Ascending aorta (tissue), 2 donors: ENCODE measurements around the gene PARP11. TPM values are rescaled to one million over a fixed set of nuclear protein-coding genes. Genes with fewer than 3 reads are reported as not detected.

Experiments used
- DNase-seq, 2 donors: peaks; one replicate each; pipeline ENCODE4 v3.0.0-alpha.2; 2019; ENCODE audit warnings: low spot score in 2 of 2
- H3K27ac ChIP-seq, 2 donors: fragments of 200-600 bp; sonication (generic); one replicate each; pipeline ENCODE4 v1.5.1; 2016 to 2017; ENCODE audit warnings: mild to moderate bottlenecking in 1 of 2
- H3K27me3 ChIP-seq: fragments of 200-600 bp; sonication (generic); one replicate; pipeline ENCODE4 v1.5.1; 2017
- H3K36me3 ChIP-seq, 2 donors: fragments of 200-600 bp; sonication (generic); one replicate each; pipeline ENCODE4 v1.5.1; 2016
- H3K4me1 ChIP-seq, 2 donors: fragments of 200-600 bp; sonication (generic); one replicate each; pipeline ENCODE4 v1.5.1; 2016 to 2017; ENCODE audit warnings: mild to moderate bottlenecking in 1 of 2
- H3K4me3 ChIP-seq, 2 donors: fragments of 200-600 bp; sonication (generic); one replicate each; pipeline ENCODE4 v1.5.1; 2016 to 2017; ENCODE audit warnings: mild to moderate bottlenecking in 1 of 2
- H3K9me3 ChIP-seq, 2 donors: fragments of 200-600 bp; sonication (generic); one replicate each; pipeline ENCODE4 v1.5.1; 2016
- CTCF ChIP-seq, 3 experiments: fragments of 200-600 bp in 2 of 3; fragments of 450-650 bp in 1 of 3; sonication (generic) in 2 of 3; IDR thresholded peaks; one replicate each; pipeline ENCODE4 v1.5.1; 2016 to 2019; ENCODE audit warnings: antibody characterized with exemption in 3 of 3, mild to moderate bottlenecking in 1 of 3, moderate library complexity in 1 of 3
- intact Hi-C: fragments of 100-400 bp; cut with DNase I; formaldehyde crosslinking; loops from one replicate; pipeline ENCODE4 v1.15.1; 2023
- total RNA-seq: library from RNA; depleted of rRNA; stranded (reverse); fragments of >200 nt; gene quantifications from one replicate; pipeline ENCODE4 v1.1.0, GENCODE V29; 2016

Gene PARP11
- total RNA-seq, 1 donor from 2014 or later, result 4.2 TPM

DNA sequence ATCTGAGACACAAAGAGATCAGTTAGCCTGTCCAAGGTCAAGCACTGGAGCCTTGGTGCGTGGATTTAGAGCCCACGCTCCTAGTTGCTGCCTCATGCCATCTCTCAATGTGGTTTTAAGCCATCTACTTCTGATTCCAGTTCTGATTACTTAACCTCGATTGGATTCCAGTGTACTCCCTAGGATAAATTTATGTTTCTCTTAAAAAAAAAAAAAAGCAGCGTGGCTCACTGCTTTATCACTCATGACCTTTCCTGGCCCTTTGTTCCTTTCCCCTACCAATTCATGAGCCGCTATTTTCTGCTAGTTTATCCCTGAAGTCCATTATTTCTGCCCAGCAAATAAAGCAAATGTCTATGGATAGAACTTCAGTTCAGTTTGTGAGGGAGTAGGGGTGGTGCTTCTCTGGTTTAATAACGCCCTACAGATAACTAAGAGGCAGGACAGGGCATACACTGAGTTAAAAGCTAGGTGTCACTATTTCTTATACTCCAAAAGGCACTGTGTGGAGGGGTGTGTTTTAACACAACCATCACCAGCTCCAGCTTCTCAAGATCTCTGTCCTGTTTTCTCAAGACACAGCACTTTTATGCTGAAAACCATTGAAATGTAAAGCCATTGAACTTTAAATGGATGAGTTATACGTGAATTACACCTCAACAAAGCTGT lies 9.8 kb upstream of the PARP11 start:
- Histone ChIP-seq H3K27me3 (no peaks in the 10 kb centered on the region), H3K27ac (no peak overlapping the region), H3K9me3 (no peaks in the 10 kb centered on the region), H3K4me3 (no peak overlapping the region), H3K36me3 (no peaks in the 10 kb centered on the region), H3K4me1 (peaks cover 0 to 2% of the 10 kb centered on the region in 2 donors)
- no peak for DNase-seq
- TF ChIP-seq CTCF (IDR thresholded peaks at IDR 0.05), result no peak
- intact Hi-C loops, result no loop called here

DNA sequence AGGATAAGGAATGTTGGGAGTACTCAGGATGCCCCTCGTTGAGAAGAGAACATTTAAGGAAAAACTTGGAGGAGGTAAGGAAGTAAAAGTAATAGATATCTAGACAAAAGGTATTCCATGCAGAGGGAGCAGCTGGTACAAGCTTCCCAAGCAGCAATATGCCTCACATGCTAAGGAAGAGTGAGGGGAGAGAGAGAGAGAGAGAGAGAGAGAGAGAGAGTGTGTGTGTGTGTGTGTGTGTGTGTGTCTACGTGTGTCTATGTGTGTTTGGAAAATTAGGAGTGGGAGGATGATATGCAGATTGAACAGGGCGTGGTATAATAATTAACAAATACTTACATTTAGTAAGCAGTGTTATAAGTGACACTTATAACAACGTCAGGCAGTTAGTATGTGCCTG lies 9.2 kb upstream of the PARP11 start:
- H3K27ac ChIP-seq, result no peak overlapping the region
- intact Hi-C loops, result no loop called here

GRCh38 chr12:3881281-3881950 lies 8.2 kb upstream of the PARP11 start:
- Histone ChIP-seq H3K9me3 (no peaks in the 10 kb centered on the region), H3K27ac (no peak overlapping the region)

More for the DNA sequence above, 9.2 kb upstream of the PARP11 start:
- no peak for DNase-seq
- TF ChIP-seq CTCF (IDR thresholded peaks at IDR 0.05), result no peak
- no peak overlapping the region for H3K4me3 ChIP-seq
- H3K4me1 ChIP-seq, result peaks cover 0 to 2% of the 10 kb centered on the region in 2 donors
- H3K9me3 ChIP-seq, result no peaks in the 10 kb centered on the region
- H3K36me3 ChIP-seq, result no peaks in the 10 kb centered on the region
- H3K27me3 ChIP-seq, result no peaks in the 10 kb centered on the region

DNA sequence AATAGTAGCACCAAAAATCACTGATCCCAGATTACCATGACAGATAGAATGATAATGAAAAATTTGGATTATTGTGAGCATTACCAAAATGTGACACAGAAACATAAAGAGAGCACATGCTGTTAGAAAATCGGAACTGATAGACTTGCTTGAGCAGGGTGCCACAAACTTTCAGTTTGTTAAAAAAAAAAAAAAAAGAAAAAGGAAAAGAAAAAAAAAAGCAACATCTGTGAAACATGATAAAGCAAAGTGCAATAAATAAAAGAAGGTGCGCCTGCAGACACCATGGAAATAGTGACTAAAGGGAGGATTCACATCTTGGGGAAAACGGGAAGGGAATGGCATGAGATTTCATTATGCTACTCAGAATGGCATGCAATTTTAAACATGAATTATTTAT lies 6.6 kb upstream of the PARP11 start:
- peaks cover 0 to 2% of the 10 kb centered on the region in 2 donors for H3K4me1 ChIP-seq
- no peak overlapping the region for H3K4me3 ChIP-seq
- no peak for TF ChIP-seq CTCF (IDR thresholded peaks at IDR 0.05)
- no peaks in the 10 kb centered on the region for H3K9me3 ChIP-seq
- H3K36me3 ChIP-seq, result no peaks in the 10 kb centered on the region
- no peak overlapping the region for H3K27ac ChIP-seq
- intact Hi-C loops, result no loop called here
- DNase-seq, result no peak
- no peaks in the 10 kb centered on the region for H3K27me3 ChIP-seq

More at GRCh38 chr12:3881281-3881950, 8.2 kb upstream of the PARP11 start:
- H3K27me3 ChIP-seq, result no peaks in the 10 kb centered on the region
- no peak for DNase-seq
- H3K36me3 ChIP-seq, result no peaks in the 10 kb centered on the region
- intact Hi-C loops, result no loop called here
- H3K4me3 ChIP-seq, result no peak overlapping the region
- no peak for TF ChIP-seq CTCF (IDR thresholded peaks at IDR 0.05)
- H3K4me1 ChIP-seq, result peaks cover 0 to 2% of the 10 kb centered on the region in 2 donors

- Histone ChIP-seq H3K4me3 (peak overlapping the region; percentile 49 to 80), H3K9me3 (no peaks in the 10 kb centered on the region), H3K27ac (no peak overlapping the region), H3K36me3 (no peaks in the 10 kb centered on the region), H3K4me1 (peaks cover 4 to 13% of the 10 kb centered on the region in 2 donors), H3K27me3 (no peaks in the 10 kb centered on the region)
- intact Hi-C loops, result no loop called here
- TF ChIP-seq CTCF (IDR thresholded peaks at IDR 0.05), result no peak
- no peak for DNase-seq
Measured at GRCh38 chr12:3871356-3871755, 1.8 kb downstream of the PARP11 start.
